Omental fat pad (tissue), 4 donors: ENCODE results near the gene IGF2BP2. TPM values are rescaled to one million over a fixed set of nuclear protein-coding genes. Genes with fewer than 3 reads are reported as not detected.
"Not testable (repeated sequence)": the region's sequence is repeated elsewhere in the genome, so short reads cannot be mapped to it uniquely, and the experiment has no call there.

Experiments used
- ATAC-seq: fragments of 150-250 bp; one replicate; pipeline ENCODE4 v1.9.1; 2016; ENCODE audit warnings: mild to moderate bottlenecking, moderate library complexity; ENCODE audit not compliant: low FRiP score
- DNase-seq: peaks from one replicate; pipeline ENCODE4 v3.0.0-alpha.2; 2019; ENCODE audit warnings: low spot score
- CTCF ChIP-seq, 3 donors: fragments of 450-650 bp; IDR thresholded peaks; one replicate each; pipeline ENCODE4 v1.5.1; 2016 to 2017; ENCODE audit warnings: antibody characterized with exemption in 3 of 3, mild to moderate bottlenecking in 3 of 3, moderate library complexity in 2 of 3
- total RNA-seq, 4 donors: library from RNA; depleted of rRNA; stranded (reverse); fragments of >200 nt; gene quantifications; one replicate each; pipeline ENCODE4 v1.1.0, GENCODE V29; 2016

Gene IGF2BP2
- total RNA-seq, 4 donors from 2014 or later = 7.3 to 48.9 (median 18.7) TPM

- ATAC-seq (no peak), DNase-seq (no peak)
Measured at GRCh38 chr3:185862920-185863319, 38.1 kb upstream of the IGF2BP2 start.

GRCh38 chr3:185859294-185859972 lies 34.6 kb upstream of the IGF2BP2 start:
- no peak for TF ChIP-seq CTCF (IDR thresholded peaks at IDR 0.05)
- DNase-seq (no peak), ATAC-seq (no peak)

More at GRCh38 chr3:185862920-185863319, 38.1 kb upstream of the IGF2BP2 start:
- TF ChIP-seq CTCF (IDR thresholded peaks at IDR 0.05) = no peak

- DNase-seq = no peak
Measured at GRCh38 chr3:185858502-185859225, 33.8 kb upstream of the IGF2BP2 start.

GRCh38 chr3:185857208-185857607 lies 32.4 kb upstream of the IGF2BP2 start:
- ATAC-seq (no peak), DNase-seq (no peak)
- TF ChIP-seq CTCF (IDR thresholded peaks at IDR 0.05) = no peak

More at GRCh38 chr3:185858502-185859225, 33.8 kb upstream of the IGF2BP2 start:
- TF ChIP-seq CTCF (IDR thresholded peaks at IDR 0.05) = no peak
- no peak for ATAC-seq

GRCh38 chr3:185856652-185857051 lies 31.8 kb upstream of the IGF2BP2 start:
- DNase-seq = no peak
- no peak for TF ChIP-seq CTCF (IDR thresholded peaks at IDR 0.05)
- no peak for ATAC-seq

- DNase-seq, ATAC-seq: not testable (repeated sequence)
Measured at GRCh38 chr3:185853771-185854170, 28.9 kb upstream of the IGF2BP2 start.

- TF ChIP-seq CTCF (IDR thresholded peaks at IDR 0.05) = no peak
Measured at GRCh38 chr3:185852635-185853034, 27.8 kb upstream of the IGF2BP2 start.

More at GRCh38 chr3:185852635-185853034, 27.8 kb upstream of the IGF2BP2 start:
- ATAC-seq (no peak), DNase-seq (no peak)
